ENCODE results near the gene CPA2. TPM values are rescaled to one million over a fixed set of nuclear protein-coding genes. Genes with fewer than 3 reads are reported as not detected.

The CPA2 gene
- total RNA-seq, 1 donor, result not detected

DNA sequence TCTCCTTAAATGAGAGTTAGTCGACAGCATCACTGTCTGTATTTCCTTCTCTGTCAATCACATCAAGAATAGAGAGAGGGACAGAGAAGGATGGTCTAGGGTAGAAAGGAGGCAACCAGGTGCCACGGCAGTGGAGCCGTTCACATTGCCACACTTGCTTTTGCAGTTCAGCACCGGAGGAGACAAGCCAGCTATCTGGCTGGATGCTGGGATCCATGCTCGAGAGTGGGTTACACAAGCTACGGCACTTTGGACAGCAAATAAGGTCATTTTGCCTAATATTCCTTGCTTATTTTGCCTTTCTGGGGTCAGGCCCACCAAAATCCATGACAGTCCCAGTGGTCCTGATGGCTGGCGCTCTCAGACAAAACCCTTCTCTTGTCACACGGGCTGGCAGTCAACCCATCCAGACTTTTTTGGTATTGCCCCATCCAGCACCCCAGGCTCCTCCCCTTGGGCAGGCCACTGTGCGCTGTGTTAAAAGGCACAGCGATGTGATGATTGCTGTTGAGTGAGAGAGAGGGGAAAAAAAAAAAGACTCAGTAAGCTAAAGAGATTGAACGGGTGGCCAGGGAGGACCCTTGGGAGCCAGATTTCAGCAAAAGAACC is 8.4 kb downstream of the CPA2 start:
- Histone ChIP-seq H2AFZ (ENCODE audit: low read length) (no peak overlapping the region), H3K4me1 (ENCODE audit: insufficient read depth, low read length) (peaks cover 54% of the 10 kb centered on the region), H3K79me2 (ENCODE audit: insufficient read depth, low read length) (no peaks in the 10 kb centered on the region), H3K9me3 (ENCODE audit: low read depth, low read length) (no peaks in the 10 kb centered on the region), H4K20me1 (ENCODE audit: insufficient read depth, low read length) (no peaks in the 10 kb centered on the region), H3K36me3 (ENCODE audit: insufficient read depth, low read length) (no peaks in the 10 kb centered on the region), H3K27ac (ENCODE audit: low read depth, low read length) (no peak overlapping the region), H3K4me3 (ENCODE audit: insufficient read depth, low read length) (no peak overlapping the region), H3K4me2 (ENCODE audit: insufficient read depth, low read length) (no peak overlapping the region), H3K27me3 (ENCODE audit: insufficient read depth, low read length) (no peaks in the 10 kb centered on the region)
- no peak for DNase-seq (ENCODE audit: insufficient read length, low spot score, missing footprints)
- TF ChIP-seq, protein P1, sequence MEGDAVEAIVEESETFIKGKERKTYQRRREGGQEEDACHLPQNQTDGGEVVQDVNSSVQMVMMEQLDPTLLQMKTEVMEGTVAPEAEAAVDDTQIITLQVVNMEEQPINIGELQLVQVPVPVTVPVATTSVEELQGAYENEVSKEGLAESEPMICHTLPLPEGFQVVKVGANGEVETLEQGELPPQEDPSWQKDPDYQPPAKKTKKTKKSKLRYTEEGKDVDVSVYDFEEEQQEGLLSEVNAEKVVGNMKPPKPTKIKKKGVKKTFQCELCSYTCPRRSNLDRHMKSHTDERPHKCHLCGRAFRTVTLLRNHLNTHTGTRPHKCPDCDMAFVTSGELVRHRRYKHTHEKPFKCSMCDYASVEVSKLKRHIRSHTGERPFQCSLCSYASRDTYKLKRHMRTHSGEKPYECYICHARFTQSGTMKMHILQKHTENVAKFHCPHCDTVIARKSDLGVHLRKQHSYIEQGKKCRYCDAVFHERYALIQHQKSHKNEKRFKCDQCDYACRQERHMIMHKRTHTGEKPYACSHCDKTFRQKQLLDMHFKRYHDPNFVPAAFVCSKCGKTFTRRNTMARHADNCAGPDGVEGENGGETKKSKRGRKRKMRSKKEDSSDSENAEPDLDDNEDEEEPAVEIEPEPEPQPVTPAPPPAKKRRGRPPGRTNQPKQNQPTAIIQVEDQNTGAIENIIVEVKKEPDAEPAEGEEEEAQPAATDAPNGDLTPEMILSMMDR (IDR thresholded peaks at IDR 0.05; ENCODE audit: extremely low read depth, low read depth, low read length), result no peak

DNA sequence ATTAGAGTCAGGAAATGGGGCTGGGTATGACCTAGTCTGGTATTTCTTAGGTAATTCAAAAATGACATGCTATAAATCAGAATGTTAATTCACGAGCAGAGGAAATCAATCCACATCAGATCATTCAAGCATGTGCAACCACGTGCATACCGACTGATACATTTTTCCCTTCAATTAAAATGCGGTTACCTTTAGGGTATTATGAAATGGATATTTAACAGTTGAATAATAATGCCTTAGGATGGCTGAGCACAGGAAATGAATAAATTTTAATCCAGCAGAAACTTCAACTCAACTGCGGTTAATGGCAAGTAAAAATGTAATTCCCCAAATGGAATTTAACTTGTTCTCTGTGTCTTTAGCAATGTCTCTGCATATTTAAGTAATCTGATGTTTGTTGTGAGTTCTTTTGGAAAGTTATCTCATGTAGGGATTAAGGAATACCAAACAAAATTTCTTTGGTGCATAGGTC is 9.2 kb downstream of the CPA2 start:
- H2AFZ ChIP-seq (ENCODE audit: low read length), result no peak overlapping the region
- H3K4me3 ChIP-seq (ENCODE audit: insufficient read depth, low read length), result no peak overlapping the region
- no peaks in the 10 kb centered on the region for H3K79me2 ChIP-seq (ENCODE audit: insufficient read depth, low read length)
- H3K4me1 ChIP-seq (ENCODE audit: insufficient read depth, low read length), result peaks cover 55% of the 10 kb centered on the region
- no peaks in the 10 kb centered on the region for H3K9me3 ChIP-seq (ENCODE audit: low read depth, low read length)
- no peaks in the 10 kb centered on the region for H3K36me3 ChIP-seq (ENCODE audit: insufficient read depth, low read length)
- no peak for DNase-seq (ENCODE audit: insufficient read length, low spot score, missing footprints)
- H3K27ac ChIP-seq (ENCODE audit: low read depth, low read length), result no peak overlapping the region
- TF ChIP-seq, protein P1 (IDR thresholded peaks at IDR 0.05; ENCODE audit: extremely low read depth, low read depth, low read length), result no peak
- no peak overlapping the region for H3K4me2 ChIP-seq (ENCODE audit: insufficient read depth, low read length)
- no peaks in the 10 kb centered on the region for H4K20me1 ChIP-seq (ENCODE audit: insufficient read depth, low read length)
- no peaks in the 10 kb centered on the region for H3K27me3 ChIP-seq (ENCODE audit: insufficient read depth, low read length)

DNA sequence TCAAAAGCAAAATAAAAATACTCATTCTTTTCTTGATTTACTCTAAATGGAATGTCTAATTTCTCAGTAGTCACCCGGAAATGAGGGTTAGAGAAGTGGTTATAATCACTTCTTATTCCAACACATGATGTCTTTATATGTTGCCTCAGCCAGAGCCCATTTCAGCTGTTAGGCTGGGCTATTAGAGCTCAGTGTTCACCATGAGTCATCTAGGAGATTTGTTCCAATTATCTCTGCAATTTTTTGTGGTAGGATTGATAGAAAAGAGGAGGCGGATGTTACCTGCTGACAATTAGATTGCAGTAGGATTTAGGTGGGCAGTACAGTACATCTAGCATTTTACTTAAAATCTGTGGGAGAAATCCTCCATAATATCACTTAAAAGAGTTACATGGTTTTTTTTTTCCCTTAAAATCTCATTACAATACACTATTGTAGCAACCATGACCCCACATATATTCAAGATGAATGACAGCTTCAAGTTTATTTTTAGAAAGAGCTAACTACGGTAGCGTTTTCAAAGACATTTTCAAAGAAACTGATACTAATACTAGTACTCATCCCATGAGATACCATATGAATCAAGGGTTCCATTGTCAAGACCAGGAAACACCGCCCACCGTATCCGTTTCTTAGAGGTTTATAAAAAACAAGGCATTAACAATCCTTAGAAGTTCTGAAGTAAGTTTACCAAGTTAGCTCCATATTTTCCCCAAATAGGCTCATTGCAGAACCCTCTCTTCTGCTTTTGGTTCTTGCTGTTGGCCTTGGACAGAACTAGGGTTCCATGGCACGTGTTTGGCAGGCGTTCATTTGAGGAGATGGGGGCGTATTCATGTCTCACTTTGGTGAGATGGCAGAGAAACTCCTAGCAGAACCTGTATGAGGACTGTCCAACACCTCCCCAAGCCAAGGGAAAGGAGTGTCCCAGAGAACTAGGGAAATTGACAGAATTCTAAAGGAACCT is 10.4 kb downstream of the CPA2 start:
- no peaks in the 10 kb centered on the region for H3K36me3 ChIP-seq (ENCODE audit: insufficient read depth, low read length)
- H3K9me3 ChIP-seq (ENCODE audit: low read depth, low read length), result no peaks in the 10 kb centered on the region
- DNase-seq (ENCODE audit: insufficient read length, low spot score, missing footprints), result peak; percentile 95
- TF ChIP-seq, protein P1 (IDR thresholded peaks at IDR 0.05; ENCODE audit: extremely low read depth, low read depth, low read length), result no peak
- no peaks in the 10 kb centered on the region for H3K27me3 ChIP-seq (ENCODE audit: insufficient read depth, low read length)
- no peaks in the 10 kb centered on the region for H4K20me1 ChIP-seq (ENCODE audit: insufficient read depth, low read length)
- peak overlapping the region; percentile 7 for H2AFZ ChIP-seq (ENCODE audit: low read length)
- H3K4me1 ChIP-seq (ENCODE audit: insufficient read depth, low read length), result peaks cover 63% of the 10 kb centered on the region
- H3K4me3 ChIP-seq (ENCODE audit: insufficient read depth, low read length), result no peak overlapping the region
- H3K27ac ChIP-seq (ENCODE audit: low read depth, low read length), result no peak overlapping the region
- H3K79me2 ChIP-seq (ENCODE audit: insufficient read depth, low read length), result no peaks in the 10 kb centered on the region
- H3K4me2 ChIP-seq (ENCODE audit: insufficient read depth, low read length), result no peak overlapping the region
